GM23338 (cell line): ENCODE measurements around the gene CD38.

Experiments
- CTCF ChIP-seq, 2 experiments: fragments of 200-600 bp in 1 of 2; sonication (generic) in 1 of 2; conservative IDR thresholded peaks; 2 replicates each; pipeline versions ENCODE4 v1.5.1 to v1.6.1; 2016 to 2017; ENCODE audit warnings: antibody characterized with exemption in 2 of 2, low read depth in 2 of 2, mild to moderate bottlenecking in 2 of 2, moderate library complexity in 1 of 2
- JUNB ChIP-seq: IDR thresholded peaks from one replicate; pipeline ENCODE4 v1.6.1; 2016; ENCODE audit warnings: antibody characterized with exemption; ENCODE audit not compliant: unreplicated experiment
- POLR2AphosphoS5 ChIP-seq: IDR thresholded peaks from 2 replicates; pipeline ENCODE4 v1.6.1; 2016; ENCODE audit warnings: antibody characterized with exemption, low read depth
- REST ChIP-seq: IDR thresholded peaks from one replicate; pipeline ENCODE4 v1.6.1; 2018; ENCODE audit warnings: antibody characterized with exemption; ENCODE audit not compliant: unreplicated experiment

GRCh38 chr4:15771216-15772058, 6.7 kb upstream of the CD38 start:
- TF ChIP-seq REST (no peak), POLR2AphosphoS5 (no peak), CTCF (conservative IDR thresholded peaks at IDR 0.05; ENCODE audit: low read depth in 2 of 2) (no peak), JUNB (no peak)
